ENCODE measurements around the gene ATP5F1E. TPM values are rescaled to one million over a fixed set of nuclear protein-coding genes. Genes with fewer than 3 reads are reported as not detected.

ATP5F1E gene
- total RNA-seq, 1 donor from 2014 or later: 38.3 TPM

DNA sequence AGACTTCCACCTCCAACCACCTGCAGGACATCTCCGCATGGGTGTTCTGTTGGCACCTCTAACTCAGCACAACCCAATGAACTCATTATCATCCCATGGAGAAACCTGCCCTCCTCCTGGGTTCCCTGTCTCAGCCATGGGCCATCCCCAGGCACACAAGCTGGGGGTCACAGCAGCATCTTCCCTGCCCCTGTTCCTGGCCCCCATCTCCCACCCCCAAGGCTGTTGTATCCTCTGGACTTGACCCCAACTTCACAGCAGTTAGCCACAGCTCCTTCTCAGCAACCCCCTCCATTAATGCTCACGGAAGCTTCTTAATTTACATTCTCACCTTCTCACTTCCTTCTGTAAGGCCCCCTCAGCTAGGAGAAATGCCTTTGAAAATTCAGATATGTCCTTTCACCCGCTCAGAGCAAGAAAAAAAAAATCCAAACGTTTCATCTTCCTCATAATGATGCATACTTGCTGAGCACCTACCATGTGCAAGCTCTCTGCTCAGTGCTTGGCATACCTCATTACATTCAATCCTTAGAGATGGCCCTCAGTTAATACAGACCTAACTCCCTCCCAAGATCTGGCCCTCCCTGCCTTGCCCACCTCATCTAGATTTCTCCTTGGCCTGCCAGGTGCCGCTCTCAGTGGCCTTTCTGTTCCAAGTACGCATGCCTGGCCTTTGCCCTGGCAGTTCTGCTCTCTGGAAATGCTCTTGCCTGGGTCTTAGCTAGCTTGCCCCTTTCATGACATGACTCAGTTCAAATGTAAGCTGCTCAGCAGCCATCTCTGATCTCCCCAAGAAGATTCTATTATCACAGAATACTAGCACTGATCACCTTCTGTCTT, 53.6 kb downstream of the ATP5F1E start:
- no peak for FAIRE-seq

DNA sequence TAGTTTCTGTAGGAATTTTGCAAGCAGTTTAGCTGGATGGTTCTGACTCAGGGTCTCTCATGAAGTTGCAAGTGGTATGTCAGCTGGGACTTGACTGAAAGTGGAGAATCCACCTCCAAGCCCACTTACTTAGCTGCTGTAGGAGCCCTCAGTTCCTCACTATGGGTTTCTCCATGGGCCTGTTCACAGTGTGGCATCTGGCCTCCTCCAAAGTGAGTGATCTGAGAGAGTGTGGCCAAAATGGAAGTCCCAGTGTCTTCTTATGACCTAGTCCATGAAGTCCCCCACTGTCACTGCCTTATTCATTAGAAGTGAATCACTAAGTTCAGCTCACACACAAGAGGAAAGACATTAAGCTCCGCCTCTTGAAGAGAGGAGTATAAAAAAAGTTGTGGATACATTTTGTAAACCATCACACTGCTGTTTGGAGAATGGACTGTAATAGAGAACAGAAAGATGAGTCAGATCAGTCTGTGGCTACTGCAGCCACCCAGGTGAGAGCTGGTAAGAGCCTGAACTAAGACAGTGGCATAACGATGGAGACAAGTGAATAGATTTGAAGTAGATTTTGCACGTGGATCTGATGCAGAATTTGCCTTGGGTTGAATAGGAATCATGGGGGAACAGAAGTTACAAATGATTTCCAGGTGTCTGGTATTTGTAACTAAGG, 55.9 kb downstream of the ATP5F1E start:
- DNase-seq (ENCODE audit: low spot score in 2 of 2) (no peak), FAIRE-seq (no peak)

More for the DNA sequence above, 53.6 kb downstream of the ATP5F1E start:
- no peak for DNase-seq (ENCODE audit: low spot score in 2 of 2)

Other genes starting within 250 kb of the ATP5F1E start
- 1.2 TPM for gene GNAS-AS1, start 181.4 kb downstream of the ATP5F1E start, total RNA-seq
- gene GNAS, start 179.6 kb downstream of the ATP5F1E start, total RNA-seq: 481 TPM
- gene NELFCD, start 51.1 kb downstream of the ATP5F1E start, total RNA-seq: 45.7 TPM
- 10.6 TPM for gene CTSZ, start 25.1 kb downstream of the ATP5F1E start, total RNA-seq
- 0.41 TPM for gene TUBB1, start 12.9 kb downstream of the ATP5F1E start, total RNA-seq
- 68.9 TPM for gene PRELID3B, start 10.5 kb upstream of the ATP5F1E start, total RNA-seq
- gene ZNF831, start 131.5 kb upstream of the ATP5F1E start, total RNA-seq: under 0.01 TPM

Data from frontal cortex (tissue), 4 donors.